HUES64 (cell line): ENCODE results near the gene PLXNC1.

ENCODE experiments used
- H3K27ac ChIP-seq: 2 replicates; pipeline ENCODE4 v1.7.0; 2013; ENCODE audit warnings: low read depth, low read length, inconsistent platforms
- H3K27me3 ChIP-seq: 2 replicates; pipeline ENCODE4 v1.6.1; 2013; ENCODE audit warnings: mild to moderate bottlenecking, low read length; ENCODE audit not compliant: insufficient read depth
- H3K36me3 ChIP-seq: 2 replicates; pipeline ENCODE4 v1.6.1; 2013; ENCODE audit warnings: mild to moderate bottlenecking, low read length; ENCODE audit not compliant: insufficient read depth
- H3K4me1 ChIP-seq: 2 replicates; pipeline ENCODE4 v1.6.1; 2013; ENCODE audit warnings: mild to moderate bottlenecking, low read length, moderate library complexity; ENCODE audit not compliant: insufficient read depth
- H3K4me3 ChIP-seq: 2 replicates; pipeline ENCODE4 v1.5.1; 2013; ENCODE audit warnings: mild to moderate bottlenecking, low read length, moderate library complexity
- H3K9ac ChIP-seq: 2 replicates; pipeline ENCODE4 v1.6.1; 2013; ENCODE audit warnings: mild to moderate bottlenecking, low read depth, low read length
- H3K9me3 ChIP-seq: 2 replicates; pipeline ENCODE4 v1.6.1; 2013; ENCODE audit warnings: low read depth, low read length; ENCODE audit not compliant: insufficient read depth
- WGBS: fragments of 150-250, 120-280 bp; methylation state at CpG from one replicate; pipeline ENCODE4 v1.1.7; 2013; ENCODE audit warnings: missing lambda C conversion rate; 5-methylcytosine and 5-hydroxymethylcytosine counted together

PLXNC1 gene

GRCh38 chr12:94111302-94111701 lies 37.1 kb upstream of the PLXNC1 start:
- no peak overlapping the region for H3K27ac ChIP-seq
- H3K9ac ChIP-seq = no peak overlapping the region
- no peaks in the 10 kb centered on the region for H3K4me1 ChIP-seq
- no peaks in the 10 kb centered on the region for H3K27me3 ChIP-seq
- 92% methylated on average over 2 of the region's 2 CpGs for WGBS
- no peak overlapping the region for H3K4me3 ChIP-seq
- no peaks in the 10 kb centered on the region for H3K36me3 ChIP-seq
- H3K9me3 ChIP-seq = peaks cover 5% of the 10 kb centered on the region; the same call in 1 of the 2 replicates

GRCh38 chr12:94112121-94112520 lies 36.3 kb upstream of the PLXNC1 start:
- Histone ChIP-seq H3K36me3 (no peaks in the 10 kb centered on the region), H3K9me3 (peaks cover 5% of the 10 kb centered on the region; the same call in 1 of the 2 replicates), H3K4me3 (no peak overlapping the region), H3K27me3 (no peaks in the 10 kb centered on the region), H3K4me1 (no peaks in the 10 kb centered on the region), H3K9ac (no peak overlapping the region), H3K27ac (no peak overlapping the region)
- 76% methylated on average over 2 of the region's 2 CpGs for WGBS

GRCh38 chr12:94114166-94114565 lies 34.2 kb upstream of the PLXNC1 start:
- WGBS = 93% methylated on average over 4 of the region's 4 CpGs

GRCh38 chr12:94116191-94116590 lies 32.2 kb upstream of the PLXNC1 start:
- 90% methylated on average over 2 of the region's 2 CpGs for WGBS

More at GRCh38 chr12:94114166-94114565, 34.2 kb upstream of the PLXNC1 start:
- H3K27me3 ChIP-seq = no peaks in the 10 kb centered on the region
- H3K36me3 ChIP-seq = no peaks in the 10 kb centered on the region
- H3K9ac ChIP-seq = no peak overlapping the region
- no peaks in the 10 kb centered on the region for H3K4me1 ChIP-seq
- no peak overlapping the region for H3K4me3 ChIP-seq
- H3K27ac ChIP-seq = no peak overlapping the region
- no peaks in the 10 kb centered on the region for H3K9me3 ChIP-seq

GRCh38 chr12:94121886-94122285 lies 26.5 kb upstream of the PLXNC1 start:
- H3K4me3 ChIP-seq = no peak overlapping the region
- no peaks in the 10 kb centered on the region; the same call in 1 of the 2 replicates for H3K4me1 ChIP-seq
- H3K27ac ChIP-seq = no peak overlapping the region
- no peaks in the 10 kb centered on the region for H3K36me3 ChIP-seq
- H3K9me3 ChIP-seq = no peaks in the 10 kb centered on the region
- peaks cover 35% of the 10 kb centered on the region for H3K27me3 ChIP-seq
- no peak overlapping the region for H3K9ac ChIP-seq
- WGBS = 87% methylated on average over 3 of the region's 3 CpGs

More at GRCh38 chr12:94116191-94116590, 32.2 kb upstream of the PLXNC1 start:
- Histone ChIP-seq H3K9ac (no peak overlapping the region), H3K27ac (no peak overlapping the region), H3K36me3 (no peaks in the 10 kb centered on the region), H3K4me3 (no peak overlapping the region), H3K9me3 (no peaks in the 10 kb centered on the region), H3K4me1 (no peaks in the 10 kb centered on the region), H3K27me3 (no peaks in the 10 kb centered on the region)

GRCh38 chr12:94122591-94122990 lies 25.8 kb upstream of the PLXNC1 start:
- Histone ChIP-seq H3K4me1 (no peaks in the 10 kb centered on the region; the same call in 1 of the 2 replicates), H3K9me3 (no peaks in the 10 kb centered on the region), H3K27me3 (peaks cover 42% of the 10 kb centered on the region), H3K27ac (no peak overlapping the region), H3K9ac (no peak overlapping the region), H3K36me3 (no peaks in the 10 kb centered on the region), H3K4me3 (no peak overlapping the region)
- WGBS = 91% methylated on average over 3 of the region's 3 CpGs

GRCh38 chr12:94123127-94123526 lies 25.2 kb upstream of the PLXNC1 start:
- H3K36me3 ChIP-seq = no peaks in the 10 kb centered on the region
- no peak overlapping the region for H3K9ac ChIP-seq
- WGBS = 96% methylated on average over 2 of the region's 2 CpGs
- H3K27ac ChIP-seq = no peak overlapping the region
- H3K4me3 ChIP-seq = no peak overlapping the region
- H3K9me3 ChIP-seq = no peaks in the 10 kb centered on the region
- H3K27me3 ChIP-seq = peaks cover 47% of the 10 kb centered on the region
- H3K4me1 ChIP-seq = no peaks in the 10 kb centered on the region; the same call in 1 of the 2 replicates

- Histone ChIP-seq H3K4me1 (no peaks in the 10 kb centered on the region; the same call in 1 of the 2 replicates), H3K27ac (no peak overlapping the region), H3K27me3 (peaks cover 50% of the 10 kb centered on the region), H3K4me3 (no peak overlapping the region), H3K36me3 (no peaks in the 10 kb centered on the region), H3K9me3 (no peaks in the 10 kb centered on the region), H3K9ac (no peak overlapping the region)
- WGBS = 92% methylated on average over 1 of the region's 1 CpG
Measured at GRCh38 chr12:94126067-94126466, 22.3 kb upstream of the PLXNC1 start.

GRCh38 chr12:94127239-94128131 lies 20.9 kb upstream of the PLXNC1 start:
- Histone ChIP-seq H3K27me3 (peaks cover 43% of the 10 kb centered on the region), H3K36me3 (no peaks in the 10 kb centered on the region), H3K9ac (no peak overlapping the region), H3K4me3 (no peak overlapping the region), H3K9me3 (no peaks in the 10 kb centered on the region), H3K27ac (no peak overlapping the region), H3K4me1 (no peaks in the 10 kb centered on the region; the same call in 1 of the 2 replicates)
- 89% methylated on average over 8 of the region's 12 CpGs for WGBS

- H3K4me1 ChIP-seq = no peaks in the 10 kb centered on the region; the same call in 1 of the 2 replicates
- 87% methylated on average over 4 of the region's 4 CpGs for WGBS
- H3K9ac ChIP-seq = no peak overlapping the region
- no peaks in the 10 kb centered on the region for H3K9me3 ChIP-seq
- peaks cover 38% of the 10 kb centered on the region for H3K27me3 ChIP-seq
- no peak overlapping the region for H3K27ac ChIP-seq
- H3K4me3 ChIP-seq = no peak overlapping the region
- no peaks in the 10 kb centered on the region for H3K36me3 ChIP-seq
Measured at GRCh38 chr12:94128280-94128679, 20.1 kb upstream of the PLXNC1 start.

- H3K9me3 ChIP-seq = no peaks in the 10 kb centered on the region
- 10% methylated on average over 3 of the region's 6 CpGs for WGBS
- H3K9ac ChIP-seq = no peak overlapping the region
- no peaks in the 10 kb centered on the region for H3K36me3 ChIP-seq
- H3K4me3 ChIP-seq = no peak overlapping the region
- no peaks in the 10 kb centered on the region for H3K27me3 ChIP-seq
- H3K4me1 ChIP-seq = no peaks in the 10 kb centered on the region
- H3K27ac ChIP-seq = no peak overlapping the region
Measured at GRCh38 chr12:94133964-94134795, 14.2 kb upstream of the PLXNC1 start.
